ENCODE data around the gene LAS1L.
"Not testable (repeated sequence)": the region's sequence is repeated elsewhere in the genome, so short reads cannot be mapped to it uniquely, and the experiment has no call there.

LAS1L gene

DNA sequence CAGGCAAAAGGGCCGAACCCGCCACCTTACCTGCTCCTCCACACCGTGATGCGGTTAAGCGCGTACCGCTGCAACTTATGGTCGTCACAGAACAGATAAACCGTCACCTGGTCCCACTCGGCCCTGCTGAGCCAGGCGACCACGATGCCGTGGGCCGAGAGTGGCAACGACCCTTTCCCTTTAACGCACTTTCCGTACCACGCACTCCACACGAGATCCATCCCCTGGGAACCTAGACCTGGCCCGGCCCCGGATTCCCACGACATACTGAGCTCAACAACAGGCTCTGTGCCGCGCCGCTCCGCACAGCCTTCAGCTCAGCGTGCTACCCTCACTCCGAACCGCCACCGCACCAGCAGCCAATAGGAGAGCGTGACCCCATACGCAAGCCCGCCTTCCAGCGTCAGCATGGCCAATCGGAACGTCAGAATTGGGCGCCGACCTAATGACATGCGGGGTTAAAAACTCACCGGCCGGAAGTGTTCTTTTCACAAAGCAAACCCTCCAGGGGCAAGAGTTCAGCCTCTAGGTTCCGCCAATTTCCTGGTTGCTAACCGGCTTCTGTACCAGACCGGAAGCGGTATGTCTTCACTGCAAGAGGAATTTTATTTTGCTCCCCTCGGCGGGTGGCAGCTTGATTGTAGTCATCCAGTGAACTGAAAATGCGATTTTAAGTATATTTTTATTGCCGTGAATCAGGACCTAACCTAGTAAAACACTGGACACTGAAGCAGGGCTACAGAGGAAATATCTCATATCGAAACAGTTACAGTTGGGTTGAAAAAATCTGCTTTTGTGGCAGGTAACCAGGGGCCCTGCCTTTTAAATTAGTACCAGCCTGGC is at the start of gene LAS1L:
TSS of gene LAS1L (minus strand) at position 338 of the 843 bp plus-strand sequence. CDS start at position 266, 72 bp downstream.
- DNase-seq, result peak; percentile 88

DNA sequence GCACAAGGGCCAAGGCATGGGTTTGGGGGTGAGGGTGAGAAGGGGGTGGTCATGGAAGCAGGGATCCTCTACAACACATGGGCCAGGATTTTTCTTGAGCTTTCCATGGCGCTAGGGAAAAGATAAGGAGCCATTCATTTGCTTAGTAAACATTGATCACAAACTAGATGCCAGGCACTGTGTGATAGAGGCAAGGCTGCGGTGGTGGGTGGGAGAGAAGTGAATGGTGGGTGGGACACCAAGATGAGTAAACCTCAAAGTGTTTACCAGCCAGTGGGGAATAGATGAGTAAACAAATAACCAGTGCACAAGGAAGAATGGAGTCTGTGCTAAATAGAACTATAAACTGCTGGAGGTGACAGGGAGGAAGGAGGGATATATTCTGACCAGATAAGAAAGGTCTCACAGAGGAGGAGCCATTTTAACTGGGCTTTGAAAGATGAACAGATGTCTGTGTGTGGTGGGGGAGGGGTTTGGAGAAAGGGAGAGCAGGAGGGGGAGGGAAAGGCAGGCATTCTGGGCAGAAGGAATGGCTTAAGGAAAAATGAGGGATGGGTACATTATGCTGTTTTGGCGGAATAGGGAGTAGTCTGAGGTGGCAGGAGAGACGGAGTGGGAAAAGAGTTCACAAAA is 48.0 kb upstream of the LAS1L start:
- DNase-seq, result no peak

DNA sequence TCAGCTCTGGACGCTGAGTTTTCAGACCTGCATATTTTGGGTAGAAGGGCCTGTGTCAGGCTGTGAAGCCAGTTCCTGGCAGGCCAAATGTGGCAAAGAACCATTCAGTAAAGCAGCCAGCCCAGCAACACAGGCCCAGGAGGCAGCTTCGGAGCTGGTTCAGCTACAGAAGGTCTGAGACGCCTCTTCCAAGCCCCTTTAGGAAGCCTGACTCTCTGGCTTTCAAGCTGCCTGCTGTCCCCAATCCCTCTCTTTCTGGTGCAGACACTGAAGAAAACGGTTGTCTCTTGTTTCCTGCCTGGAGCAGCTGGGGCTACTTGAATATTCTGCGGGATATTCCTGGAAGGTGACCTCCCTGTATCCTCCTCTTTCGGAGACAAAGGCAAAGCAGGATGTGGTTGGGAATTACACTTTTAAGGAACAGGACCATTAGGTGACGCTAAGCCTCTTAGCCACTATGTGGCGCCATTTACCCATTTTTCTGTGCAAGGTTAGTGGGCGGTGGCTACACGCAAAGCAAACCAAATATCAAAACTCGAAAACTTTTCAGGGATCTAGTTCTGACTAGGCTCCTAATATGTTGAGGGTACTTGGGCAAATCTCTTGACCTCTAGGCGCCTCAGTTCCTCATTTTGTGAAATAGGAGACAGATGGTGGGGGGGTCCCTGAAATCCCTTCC is 47.2 kb upstream of the LAS1L start:
- peak; percentile 58 for DNase-seq

DNA sequence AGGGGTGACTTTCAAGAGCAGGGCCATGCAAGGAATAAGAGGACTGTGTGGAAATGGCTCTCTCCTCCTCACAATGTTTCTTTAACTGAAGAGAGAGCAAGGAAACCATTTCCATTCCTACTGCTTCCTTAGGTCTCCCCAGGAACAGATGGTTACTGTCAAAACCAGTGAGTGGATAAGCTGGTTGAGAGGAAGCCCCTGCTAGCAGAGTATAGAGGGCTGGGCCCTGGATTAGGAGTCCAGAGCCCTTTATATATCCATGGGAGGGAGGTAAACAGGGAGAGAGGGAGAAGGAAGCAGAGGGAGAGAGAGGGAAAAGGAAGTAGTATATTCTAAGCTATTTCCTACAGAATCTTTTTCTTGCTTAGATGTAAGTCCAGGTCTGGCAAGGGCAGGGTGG is 43.8 kb upstream of the LAS1L start:
- DNase-seq, result no peak

DNA sequence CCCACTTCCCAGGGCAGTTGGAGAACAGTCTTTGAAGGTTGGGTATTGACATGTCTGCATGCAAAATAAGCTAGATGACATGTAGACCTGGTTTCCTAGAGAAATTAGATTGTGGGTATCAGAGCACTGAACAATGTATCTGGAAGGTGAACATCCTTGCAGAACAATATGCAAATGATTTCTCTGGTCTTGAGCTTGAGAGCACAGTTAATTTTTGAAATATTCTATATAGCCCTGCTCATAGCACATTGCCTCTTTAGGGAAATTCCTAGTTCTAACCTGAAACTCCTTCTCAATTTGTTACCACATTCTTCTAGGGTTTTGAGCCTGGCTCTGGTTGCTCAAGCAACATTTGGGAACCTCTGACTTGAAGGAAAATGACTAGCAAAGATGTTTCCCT is 41.6 kb upstream of the LAS1L start:
- DNase-seq, result no peak

DNA sequence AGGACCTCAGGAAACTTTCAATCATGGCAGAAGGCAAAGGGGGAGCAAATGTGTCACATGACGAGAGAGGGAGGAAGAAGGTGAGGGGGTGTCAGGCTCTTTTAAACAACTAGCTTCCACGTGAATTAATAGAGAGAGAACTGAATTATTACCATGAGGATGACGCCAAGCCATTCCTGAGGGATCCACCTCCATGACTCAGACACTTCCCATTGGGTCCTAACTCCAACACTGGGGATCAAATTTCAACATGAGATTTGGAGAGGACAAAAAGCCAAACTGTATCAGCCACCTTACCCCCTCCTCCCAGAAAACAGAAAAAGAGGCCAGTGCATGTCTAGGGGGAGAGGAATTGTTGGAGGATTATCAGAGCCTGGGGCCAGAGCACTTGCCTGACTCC is 40.4 kb upstream of the LAS1L start:
- DNase-seq, result no peak

DNA sequence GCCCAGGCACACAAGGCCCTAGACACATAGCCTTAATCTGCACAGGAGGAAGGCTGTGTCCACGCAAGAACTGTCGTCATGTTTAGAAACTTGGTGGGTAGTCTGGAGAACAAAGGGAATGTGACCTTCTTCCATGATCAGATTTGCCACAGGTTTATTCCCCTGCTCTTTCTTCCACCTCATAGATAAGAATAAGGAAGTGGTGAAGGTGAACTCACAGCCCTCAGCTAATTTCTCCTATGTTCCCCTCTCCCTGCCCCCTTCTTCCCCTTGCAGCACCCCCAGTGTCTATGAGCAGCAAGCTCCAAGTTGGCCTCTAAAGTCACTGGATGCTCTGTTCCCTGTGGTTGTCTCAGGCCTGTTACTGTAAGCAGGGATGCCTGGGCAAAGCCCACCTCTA is 39.8 kb upstream of the LAS1L start:
- no peak for DNase-seq

DNA sequence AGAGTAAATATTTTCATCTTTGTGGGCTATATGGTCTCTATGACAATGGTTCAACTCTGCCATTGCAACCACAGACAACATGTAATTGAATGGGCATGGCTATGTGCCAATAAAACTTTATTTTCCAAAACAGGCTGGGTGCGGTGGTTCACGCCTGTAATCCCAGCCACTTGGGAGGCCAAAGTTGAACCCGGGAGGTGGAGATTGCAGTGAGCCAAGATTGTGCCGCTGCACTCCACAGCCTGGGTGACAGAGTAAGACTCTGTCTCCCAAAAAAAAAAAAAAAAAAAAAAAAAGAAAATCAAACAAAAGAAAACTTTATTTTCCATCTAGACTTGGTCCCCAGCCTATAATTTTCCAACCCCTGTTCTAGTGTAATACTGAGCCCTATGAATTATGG is 38.4 kb upstream of the LAS1L start:
- no peak for DNase-seq

DNA sequence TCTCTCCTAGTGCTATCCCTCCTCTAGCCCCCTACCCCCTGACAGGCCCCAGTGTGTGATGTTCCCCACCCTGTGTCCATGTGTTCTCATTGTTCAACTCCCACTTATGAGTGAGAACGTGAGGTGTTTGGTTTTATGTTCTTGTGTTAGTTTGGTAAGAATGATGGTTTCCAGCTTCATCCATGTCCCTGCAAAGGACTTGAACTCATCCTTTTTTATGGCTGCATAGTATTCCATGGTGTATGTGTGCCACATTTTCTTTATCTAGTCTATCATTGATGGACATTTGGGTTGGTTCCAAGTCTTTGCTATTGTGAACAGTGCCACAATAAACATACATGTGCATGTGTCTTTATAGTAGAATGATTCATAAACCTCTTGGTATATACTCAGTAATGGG is 28.3 kb upstream of the LAS1L start:
- DNase-seq, result not testable (repeated sequence)

DNA sequence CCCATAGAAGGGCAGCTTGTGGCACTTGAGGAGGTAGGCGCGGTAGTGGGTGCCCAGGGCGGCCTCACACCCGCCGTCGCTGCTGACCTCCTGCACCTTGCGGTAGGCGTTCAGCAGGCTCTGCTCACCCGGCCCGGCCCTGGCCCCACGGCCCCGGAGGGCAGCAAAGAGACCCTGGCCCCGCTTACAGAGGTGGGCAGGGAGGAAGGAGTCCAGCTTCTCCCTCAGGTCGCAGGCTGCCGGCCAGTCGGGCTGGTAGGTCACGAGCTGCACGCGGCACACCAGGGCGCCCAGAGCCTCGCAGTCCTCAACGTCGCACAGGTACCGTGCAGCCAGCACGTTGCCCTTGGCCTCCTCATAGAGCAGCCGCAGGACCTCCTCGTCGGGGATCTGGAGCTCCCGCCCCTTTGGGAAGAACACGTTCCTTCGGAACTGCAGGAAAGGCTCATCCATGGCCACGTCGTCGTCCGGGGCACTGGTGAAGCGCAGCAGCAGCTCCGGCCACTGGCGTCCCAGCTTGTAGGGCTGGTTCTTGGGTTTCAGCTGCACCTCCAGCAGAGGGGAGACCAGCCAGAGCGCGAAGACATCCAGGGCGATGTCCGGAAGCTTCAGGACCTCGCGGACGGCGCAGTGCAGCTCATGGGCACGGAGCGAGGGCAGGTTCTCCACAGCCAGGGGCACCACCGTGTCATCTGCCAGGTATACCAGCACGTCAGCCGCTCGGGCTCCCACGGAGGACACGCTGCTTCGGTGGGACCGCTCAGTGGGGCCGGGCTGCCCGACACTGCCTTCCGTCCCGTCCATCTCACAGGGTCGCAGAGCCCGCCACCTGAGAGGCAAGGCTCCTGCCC is 17.1 kb upstream of the LAS1L start:
- no peak for DNase-seq

DNA sequence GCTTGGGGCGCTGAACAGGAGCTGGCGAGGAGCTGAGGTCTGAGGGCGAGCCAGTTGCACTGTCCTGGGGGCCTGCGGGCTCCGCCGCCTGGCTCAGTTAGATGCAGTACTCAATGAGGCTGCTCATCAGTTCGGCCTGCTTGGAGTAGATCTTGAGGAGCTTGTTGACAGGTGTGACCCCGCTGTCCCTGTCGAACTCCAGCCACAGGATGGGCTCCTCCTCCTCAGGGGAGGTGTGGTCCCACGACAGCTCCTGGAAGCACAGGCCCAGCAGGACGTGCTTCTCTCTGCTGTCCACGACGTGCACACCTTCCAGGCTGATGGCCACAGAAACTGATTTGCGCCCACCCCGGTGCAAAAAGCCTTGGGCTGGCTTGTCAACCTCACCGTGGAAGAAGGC is 16.5 kb upstream of the LAS1L start:
- DNase-seq, result no peak

DNA sequence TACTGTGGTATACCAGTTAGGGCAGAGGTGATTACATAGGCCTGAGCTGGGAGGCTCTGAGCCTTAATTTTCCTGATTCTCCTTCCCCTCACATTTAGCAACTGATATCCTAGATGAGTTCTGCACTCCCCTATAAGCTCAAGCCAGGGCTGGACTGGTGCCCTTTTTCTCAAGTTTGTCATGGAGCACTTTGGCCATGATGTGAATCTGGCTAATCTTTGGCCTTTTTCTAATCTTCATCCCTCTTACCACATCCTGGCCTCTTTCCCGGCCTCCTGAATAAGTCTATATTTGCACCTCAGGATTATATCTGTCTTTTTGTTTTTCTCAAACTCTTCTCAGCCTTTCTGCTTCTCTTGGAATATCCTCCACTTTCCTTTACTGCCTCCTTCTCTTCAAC is 10.9 kb upstream of the LAS1L start:
- no peak for DNase-seq

DNA sequence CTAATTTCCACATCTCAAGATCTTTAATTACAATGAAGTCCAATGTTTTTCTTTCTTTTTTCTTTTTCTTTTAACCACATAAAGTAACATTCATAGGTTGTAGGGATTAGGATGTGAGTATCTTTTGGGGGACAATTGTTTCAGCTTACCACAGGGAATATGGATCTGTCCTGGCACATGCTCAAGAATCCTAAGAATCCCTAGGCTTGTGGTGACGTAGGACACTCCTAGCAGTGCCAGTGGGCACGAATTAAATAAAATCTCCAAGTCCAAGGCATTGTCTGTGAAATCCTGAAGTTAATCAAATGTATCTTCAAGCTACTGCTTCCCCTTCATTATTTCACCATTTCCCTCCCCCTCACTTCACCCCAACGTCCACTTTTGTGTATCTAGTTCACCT is 2.6 kb upstream of the LAS1L start:
- no peak for DNase-seq

DNA sequence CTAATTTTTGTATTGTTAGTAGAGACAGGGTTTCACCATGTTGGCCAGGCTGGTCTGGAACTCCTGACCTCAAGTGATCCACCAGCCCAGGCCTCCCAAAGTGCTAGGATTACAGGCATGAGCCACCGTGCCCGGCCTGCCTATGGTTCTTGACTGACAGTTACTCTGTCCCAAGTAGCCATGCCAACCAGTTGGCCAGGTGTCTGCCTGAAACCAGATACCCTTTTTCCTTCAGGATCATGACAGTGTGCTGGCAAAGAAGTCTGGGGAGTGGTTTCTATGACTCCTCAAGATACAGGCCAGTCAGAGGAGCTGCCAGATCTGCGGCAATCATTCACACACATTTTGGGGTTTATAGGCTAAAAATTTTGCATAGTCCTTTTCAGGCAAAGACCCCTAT is 1.7 kb upstream of the LAS1L start:
- DNase-seq, result no peak

DNA sequence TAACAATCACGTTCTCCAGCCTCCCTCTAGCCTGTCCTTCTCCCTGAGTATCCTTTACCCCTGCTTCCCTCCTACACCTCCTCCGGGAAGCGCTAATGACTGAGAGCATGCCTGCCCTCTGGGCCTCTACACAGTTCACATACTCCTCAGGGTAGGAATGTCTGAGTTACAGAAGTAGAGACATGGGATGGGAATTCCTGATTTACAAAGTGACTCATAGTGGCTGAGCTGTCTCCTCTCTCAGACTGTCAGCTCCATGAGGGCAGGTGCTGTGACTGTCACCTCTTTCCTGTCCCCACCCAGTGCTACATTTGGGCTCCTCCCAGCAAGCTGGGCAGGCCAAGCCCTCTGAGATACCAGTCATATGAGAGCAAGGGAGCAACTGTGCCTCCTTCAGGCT is 2.6 kb downstream of the LAS1L start:
- DNase-seq, result no peak

DNA sequence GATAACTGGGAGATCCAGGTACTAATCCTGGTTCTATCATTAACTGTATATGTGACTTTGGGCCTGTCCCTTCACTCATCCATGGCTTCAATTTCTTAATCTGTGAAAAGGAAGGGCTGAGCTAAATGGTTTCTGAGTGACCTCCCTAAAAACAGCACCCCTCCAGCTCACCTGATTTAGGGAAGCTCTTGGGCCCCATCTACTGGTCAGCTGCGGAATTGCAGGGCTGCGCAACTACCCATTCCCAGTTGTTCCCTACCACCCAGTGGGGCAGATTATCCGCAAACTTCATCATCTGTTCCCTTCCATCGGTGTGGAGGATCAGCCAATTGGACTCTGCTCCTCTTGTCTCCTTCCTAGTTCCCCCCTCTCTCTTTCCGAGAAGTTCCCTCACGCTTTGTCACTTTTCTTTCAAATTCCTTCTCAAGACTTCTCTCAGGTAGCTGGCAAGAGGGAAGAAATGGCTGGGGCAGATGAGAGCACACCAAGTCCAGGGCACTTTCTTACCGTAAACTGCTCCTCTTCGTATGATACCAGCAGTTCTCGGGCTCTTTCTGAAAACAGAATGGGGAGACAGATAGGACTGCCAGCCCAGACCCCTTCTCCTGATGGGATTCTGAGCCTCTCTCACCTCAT is 5.8 kb downstream of the LAS1L start:
- peak; percentile 71 for DNase-seq

DNA sequence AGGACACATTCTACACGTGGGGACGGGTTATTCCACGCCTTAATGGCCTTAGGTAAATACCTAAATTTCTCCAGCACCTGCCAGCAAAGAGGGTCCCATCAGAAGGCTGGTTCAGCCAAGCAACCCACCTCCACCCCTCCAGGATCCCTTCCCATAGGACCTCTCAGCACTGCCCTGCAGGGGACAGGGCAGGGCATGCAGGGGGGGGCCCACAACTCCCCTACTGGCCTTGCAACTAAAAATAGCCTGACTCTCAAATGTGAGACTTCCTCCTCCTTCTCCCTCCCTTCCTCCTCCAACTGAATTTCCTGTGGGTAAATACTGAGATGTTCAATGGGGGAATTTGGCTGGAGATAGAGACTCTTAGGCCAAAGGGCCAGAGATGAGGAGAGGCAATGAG is 6.3 kb downstream of the LAS1L start:
- DNase-seq, result no peak

DNA sequence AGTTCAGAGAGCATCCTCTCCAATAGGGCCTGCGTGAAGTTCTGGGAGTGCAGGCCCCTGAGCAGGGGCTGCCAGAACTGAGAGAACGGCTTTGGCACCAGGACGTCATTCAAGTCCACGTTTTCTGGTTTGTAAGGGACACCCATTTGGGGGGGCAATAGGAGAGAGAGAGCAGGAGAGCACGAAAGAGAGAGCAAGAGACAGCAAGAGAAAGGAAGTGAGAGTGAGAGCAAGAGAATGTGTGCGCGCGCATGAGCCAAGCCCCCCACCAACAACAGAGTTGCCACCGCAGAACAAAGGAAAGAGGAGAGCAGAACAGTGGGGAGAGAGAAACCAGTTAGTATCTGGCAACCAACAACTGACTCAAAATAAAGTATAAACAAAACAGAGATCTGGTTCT is 10.4 kb downstream of the LAS1L start:
- no peak for DNase-seq

DNA sequence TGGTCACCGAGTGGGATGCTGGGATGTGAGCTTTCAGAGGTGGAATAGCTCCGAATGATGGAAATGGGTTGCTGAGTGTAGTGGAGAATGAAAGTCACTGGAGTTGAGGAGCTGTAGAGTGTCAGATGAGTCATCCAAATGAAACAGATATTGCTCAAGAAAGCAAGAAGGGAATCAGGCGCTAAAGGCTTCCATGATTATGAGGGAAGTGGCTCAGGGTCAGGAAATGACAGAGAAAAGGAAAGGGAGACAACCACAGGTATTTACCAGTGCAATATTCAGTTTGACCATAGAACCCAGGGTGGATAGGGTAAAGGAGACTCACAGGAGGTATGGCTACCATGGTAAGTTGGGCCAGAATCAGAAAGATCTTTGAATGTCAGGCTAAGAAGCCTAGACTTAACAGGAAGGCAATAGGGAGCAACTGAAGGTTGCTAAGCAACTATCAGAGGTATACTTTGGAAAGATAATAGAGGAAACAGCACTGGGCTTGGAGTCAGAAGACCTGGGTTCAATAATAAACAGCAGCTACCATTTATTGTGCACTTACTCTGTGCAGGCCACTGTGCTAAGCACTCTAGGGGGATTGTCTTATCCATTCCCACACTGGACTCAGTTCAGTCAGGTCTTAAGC is 11.7 kb downstream of the LAS1L start:
- no peak for DNase-seq

DNA sequence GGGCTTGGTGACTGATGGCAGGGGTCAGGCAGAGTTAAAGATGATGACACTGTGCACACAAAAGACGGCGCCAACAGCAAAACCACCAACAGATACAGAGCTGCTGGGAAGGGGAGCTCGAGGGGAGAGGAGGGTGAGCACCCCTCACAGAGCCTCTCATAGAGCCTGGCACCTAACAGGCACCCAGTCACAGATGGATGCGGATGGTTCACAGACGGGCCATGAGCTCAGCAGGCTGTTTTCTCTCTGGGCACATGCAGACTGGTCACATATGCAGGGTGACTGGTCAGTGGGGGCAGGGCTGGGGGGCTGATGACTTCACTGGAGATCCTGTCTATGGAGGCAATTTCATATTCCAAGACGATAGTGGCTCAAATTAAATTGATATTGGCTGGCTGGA is 15.1 kb downstream of the LAS1L start:
- DNase-seq, result not testable (repeated sequence)

DNA sequence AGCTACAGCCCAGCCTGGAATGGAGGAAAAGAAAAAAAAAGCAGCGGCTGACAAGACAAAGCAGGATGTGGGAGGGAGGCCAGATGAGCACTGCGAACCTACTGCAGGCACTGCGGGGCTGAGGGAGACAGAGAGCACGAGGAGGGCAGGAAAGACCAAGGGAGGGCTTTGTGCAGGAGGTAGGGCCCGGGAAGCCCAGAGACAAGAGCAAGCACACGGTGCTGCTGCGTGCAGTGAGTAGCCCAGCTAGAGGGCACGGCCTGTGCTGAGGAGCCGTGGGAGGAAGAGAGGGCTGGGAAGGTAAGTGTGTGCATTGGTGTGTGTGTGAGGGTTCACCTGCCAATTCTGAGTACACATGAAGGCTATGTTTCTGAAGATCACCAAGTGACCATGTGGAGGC is 15.6 kb downstream of the LAS1L start:
- not testable (repeated sequence) for DNase-seq

DNA sequence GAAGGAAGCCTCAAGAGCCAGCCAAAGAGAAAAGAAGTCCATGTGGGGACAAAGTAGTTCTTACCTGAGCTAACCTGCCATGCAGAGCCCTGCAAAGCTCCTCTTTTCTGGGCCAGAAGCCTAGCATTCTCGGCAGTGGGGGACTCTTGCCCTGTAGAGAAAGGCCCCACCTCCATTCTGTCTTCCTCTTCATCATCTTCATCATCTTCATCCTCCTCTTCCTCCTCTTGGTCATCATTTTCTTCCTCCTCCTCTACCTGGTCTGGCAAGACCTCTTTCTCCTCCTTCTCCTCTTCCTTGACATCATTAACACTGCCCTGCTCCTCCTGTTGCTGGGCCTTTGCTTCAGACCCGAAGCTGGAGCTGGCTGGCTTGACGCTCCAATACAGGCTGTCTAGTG is 16.7 kb downstream of the LAS1L start:
- DNase-seq, result no peak

All from stimulated activated CD8-positive, alpha-beta memory T cell treated with anti-CD3 and anti-CD28 coated beads, Interleukin-4, amount 100 ng/mL, for 48 hours (primary cell).